GM23248 (cell line): ENCODE measurements around the gene EPHA5.

Source experiments
- EZH2 ChIP-seq: fragments of 200-600 bp; sonication (generic); IDR thresholded peaks from 2 replicates; pipeline ENCODE4 v1.6.1; 2018; ENCODE audit warnings: antibody characterized with exemption, mild to moderate bottlenecking; ENCODE audit not compliant: insufficient read depth, poor library complexity, severe bottlenecking
- EZH2phosphoT487 ChIP-seq: fragments of 200-600 bp; sonication (generic); IDR thresholded peaks from 2 replicates; pipeline ENCODE4 v1.6.1; 2018; ENCODE audit warnings: antibody characterized with exemption, moderate library complexity, mild to moderate bottlenecking, low read depth; ENCODE audit not compliant: insufficient read depth

DNA sequence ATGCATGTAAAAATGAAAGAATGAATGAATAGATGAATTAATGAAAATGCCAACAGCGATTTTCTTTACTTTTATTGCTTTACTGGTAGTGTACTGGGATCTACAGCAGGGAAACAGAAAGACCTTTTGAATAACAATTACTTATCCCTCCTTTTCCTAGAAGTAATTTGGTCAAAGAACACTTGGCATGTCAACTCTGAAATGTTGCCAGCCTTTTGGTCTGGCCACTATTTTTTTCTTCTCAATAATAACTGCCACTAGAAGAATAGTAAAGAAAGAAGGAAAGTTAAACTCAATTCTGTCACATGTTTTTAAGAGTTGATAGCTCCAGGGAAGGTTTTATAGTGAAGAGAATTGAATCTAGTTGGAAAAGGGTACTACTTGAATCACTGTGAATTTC, 52.9 kb downstream of the EPHA5 start:
- no peak for TF ChIP-seq EZH2phosphoT487
- no peak for TF ChIP-seq EZH2
